IPS DF 6.9 (cell line): ENCODE measurements around the gene ATG4B.

Experiments
- DNase-seq: peaks from one replicate; pipeline ENCODE4 v3.0.0-alpha.2; 2013; ENCODE audit warnings: low read depth, low spot score
- H3K27ac ChIP-seq: one replicate; pipeline ENCODE4 v1.5.1; 2013; ENCODE audit warnings: low read length, control low read depth
- H3K27me3 ChIP-seq: 2 replicates; pipeline ENCODE4 v1.6.1; 2013; ENCODE audit warnings: mild to moderate bottlenecking, low read length; ENCODE audit not compliant: control insufficient read depth, insufficient read depth
- H3K36me3 ChIP-seq: 2 replicates; pipeline ENCODE4 v1.6.1; 2013; ENCODE audit warnings: low read length; ENCODE audit not compliant: control insufficient read depth, insufficient read depth
- H3K4me1 ChIP-seq: 2 replicates; pipeline ENCODE4 v1.6.1; 2013; ENCODE audit warnings: low read length; ENCODE audit not compliant: control insufficient read depth, insufficient read depth
- H3K4me3 ChIP-seq: 2 replicates; pipeline ENCODE4 v1.5.1; 2013; ENCODE audit warnings: mild to moderate bottlenecking, low read length
- H3K9me3 ChIP-seq: 2 replicates; pipeline ENCODE4 v1.6.1; 2013; ENCODE audit warnings: low read length, inconsistent platforms; ENCODE audit not compliant: control insufficient read depth, insufficient read depth
- WGBS: extraction: QIAGEN DNeasy Blood & Tissue Kit; methylation state at CpG from one replicate; pipeline ENCODE4 v1.1.7; 2013; ENCODE audit warnings: mixed read lengths, missing lambda C conversion rate; ENCODE audit not compliant: insufficient read length, insufficient coverage; 5-methylcytosine and 5-hydroxymethylcytosine counted together

The ATG4B gene

GRCh38 chr2:241720560-241720959, 83.1 kb downstream of the ATG4B start:
- Histone ChIP-seq H3K4me3 (no peak overlapping the region), H3K4me1 (no peaks in the 10 kb centered on the region; the same call in 1 of the 2 replicates), H3K9me3 (peaks cover 2% of the 10 kb centered on the region; the same call in 1 of the 2 replicates), H3K27ac (no peak overlapping the region), H3K36me3 (peaks cover 36% of the 10 kb centered on the region), H3K27me3 (no peaks in the 10 kb centered on the region)
- DNase-seq, result no peak
- WGBS, result no CpG with 5 or more reads among the region's 15 CpGs

GRCh38 chr2:241721852-241722251, 84.4 kb downstream of the ATG4B start:
- H3K4me1 ChIP-seq, result no peaks in the 10 kb centered on the region; the same call in 1 of the 2 replicates
- peaks cover 36% of the 10 kb centered on the region for H3K36me3 ChIP-seq
- no peak overlapping the region for H3K4me3 ChIP-seq
- no peak for DNase-seq
- H3K9me3 ChIP-seq, result peaks cover 2% of the 10 kb centered on the region; the same call in 1 of the 2 replicates
- no CpG with 5 or more reads among the region's 12 CpGs for WGBS
- no peaks in the 10 kb centered on the region for H3K27me3 ChIP-seq
- no peak overlapping the region for H3K27ac ChIP-seq

- H3K4me1 ChIP-seq, result no peaks in the 10 kb centered on the region; the same call in 1 of the 2 replicates
- H3K9me3 ChIP-seq, result peaks cover 2% of the 10 kb centered on the region; the same call in 1 of the 2 replicates
- H3K4me3 ChIP-seq, result no peak overlapping the region
- no CpG with 5 or more reads among the region's 21 CpGs for WGBS
- peaks cover 36% of the 10 kb centered on the region for H3K36me3 ChIP-seq
- H3K27me3 ChIP-seq, result no peaks in the 10 kb centered on the region
- no peak overlapping the region for H3K27ac ChIP-seq
- no peak for DNase-seq
Observed at GRCh38 chr2:241722896-241723454, 85.5 kb downstream of the ATG4B start.
